ENCODE data around the gene PEPD. TPM values are rescaled to one million over a fixed set of nuclear protein-coding genes. Genes with fewer than 3 reads are reported as not detected.

Gene PEPD
- total RNA-seq, 4 donors from 2014 or later: 92.6 to 323 (median 218) TPM

DNA sequence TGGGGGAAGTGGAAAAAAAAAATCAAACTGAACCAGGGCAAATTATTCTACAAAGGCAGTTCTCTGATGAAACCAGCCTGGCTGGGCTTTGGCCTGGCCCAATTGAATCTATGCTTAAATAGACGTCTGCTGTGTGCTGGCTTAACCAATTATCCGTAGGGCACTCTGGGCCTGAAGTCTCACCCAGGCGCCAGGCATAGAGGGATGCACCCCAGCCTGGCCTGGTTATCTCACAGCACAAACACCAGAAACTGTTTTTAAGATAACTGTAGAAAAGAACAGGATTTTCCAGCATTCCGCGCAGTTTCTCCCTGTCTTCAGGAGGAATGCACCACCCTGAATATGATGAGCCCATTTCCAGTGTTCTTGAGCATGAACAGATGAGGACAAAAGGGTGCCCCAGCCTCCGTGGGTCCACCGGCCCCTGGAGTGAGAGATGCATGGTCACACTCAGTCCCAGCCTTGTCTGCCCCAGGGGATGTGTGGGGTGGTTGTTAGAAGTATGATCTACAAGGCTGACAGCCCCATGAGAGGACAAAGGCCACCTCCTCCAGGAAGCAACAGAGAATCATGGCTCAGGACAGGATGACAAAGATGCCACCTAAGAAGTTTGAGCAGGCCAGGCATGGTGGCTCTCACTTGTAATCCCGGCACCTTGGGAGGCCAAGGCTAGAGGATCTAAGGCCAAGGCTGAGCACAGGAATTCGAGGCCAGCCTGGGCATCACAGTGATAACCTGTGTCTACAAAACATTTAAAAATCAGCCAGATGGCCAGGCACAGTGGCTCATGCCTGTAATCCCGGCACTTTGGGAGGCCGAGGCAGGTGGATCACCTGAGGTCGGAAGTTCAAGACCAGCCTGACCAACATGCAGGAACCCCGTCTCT, 50.2 kb downstream of the PEPD start:
- DNase-seq: no peak
- Histone ChIP-seq H3K27ac (no peak overlapping the region), H3K36me3 (no peaks in the 10 kb centered on the region), H3K4me1 (peaks cover 0 to 3% (median 0%) of the 10 kb centered on the region in 4 donors), H3K4me3 (no peak overlapping the region), H3K9me3 (no peaks in the 10 kb centered on the region), H3K27me3 (no peaks in the 10 kb centered on the region)
- in situ Hi-C loops (cut with MboI; ENCODE audit: low pct_ligation_motif_present in 1 of 4, low pct_unique_long_range_greater_than_20kb in 1 of 4, low sequenced_read_pairs in 3 of 4): no loop called here
- 83% methylated on average over 13 of the region's 13 CpGs; no CpG with 5 or more reads in 1 of the 2 donors for WGBS, 2 donors (ENCODE audit: low coverage in 1 of 2)
- intact Hi-C loops (cut with DNase I; ENCODE audit: low total_unique reads): no loop called here
- TF ChIP-seq POLR2A (IDR thresholded peaks at IDR 0.05) (no peak), POLR2AphosphoS5 (IDR thresholded peaks at IDR 0.05) (no peak), EP300 (IDR thresholded peaks at IDR 0.05; ENCODE audit: low read depth) (no peak)
- TF ChIP-seq, protein P1, sequence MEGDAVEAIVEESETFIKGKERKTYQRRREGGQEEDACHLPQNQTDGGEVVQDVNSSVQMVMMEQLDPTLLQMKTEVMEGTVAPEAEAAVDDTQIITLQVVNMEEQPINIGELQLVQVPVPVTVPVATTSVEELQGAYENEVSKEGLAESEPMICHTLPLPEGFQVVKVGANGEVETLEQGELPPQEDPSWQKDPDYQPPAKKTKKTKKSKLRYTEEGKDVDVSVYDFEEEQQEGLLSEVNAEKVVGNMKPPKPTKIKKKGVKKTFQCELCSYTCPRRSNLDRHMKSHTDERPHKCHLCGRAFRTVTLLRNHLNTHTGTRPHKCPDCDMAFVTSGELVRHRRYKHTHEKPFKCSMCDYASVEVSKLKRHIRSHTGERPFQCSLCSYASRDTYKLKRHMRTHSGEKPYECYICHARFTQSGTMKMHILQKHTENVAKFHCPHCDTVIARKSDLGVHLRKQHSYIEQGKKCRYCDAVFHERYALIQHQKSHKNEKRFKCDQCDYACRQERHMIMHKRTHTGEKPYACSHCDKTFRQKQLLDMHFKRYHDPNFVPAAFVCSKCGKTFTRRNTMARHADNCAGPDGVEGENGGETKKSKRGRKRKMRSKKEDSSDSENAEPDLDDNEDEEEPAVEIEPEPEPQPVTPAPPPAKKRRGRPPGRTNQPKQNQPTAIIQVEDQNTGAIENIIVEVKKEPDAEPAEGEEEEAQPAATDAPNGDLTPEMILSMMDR (IDR thresholded peaks at IDR 0.05): no peak

DNA sequence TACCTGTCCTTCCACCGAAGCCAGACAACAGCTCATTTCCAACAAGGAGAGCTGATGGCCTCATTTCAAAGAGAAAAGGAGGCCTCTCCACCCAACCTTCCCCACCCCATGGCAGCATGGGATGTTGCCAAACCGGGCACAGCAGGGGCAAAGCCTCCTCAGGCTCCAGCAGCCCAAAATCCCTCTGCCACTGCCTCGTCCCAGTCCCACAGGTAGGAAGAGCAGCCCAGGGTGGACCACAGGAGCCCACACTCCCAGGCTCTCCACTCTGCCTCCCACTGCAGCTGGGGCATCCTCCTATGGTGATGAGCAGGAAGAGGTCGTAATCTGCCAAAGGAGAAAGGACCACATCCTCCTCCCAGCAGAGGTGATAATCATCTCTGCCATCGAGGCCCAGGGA, 50.9 kb downstream of the PEPD start:
- H3K4me3 ChIP-seq: no peak overlapping the region
- in situ Hi-C loops (cut with MboI; ENCODE audit: low pct_ligation_motif_present in 1 of 4, low pct_unique_long_range_greater_than_20kb in 1 of 4, low sequenced_read_pairs in 3 of 4) (no loop called here), intact Hi-C loops (cut with DNase I; ENCODE audit: low total_unique reads) (no loop called here)
- TF ChIP-seq POLR2A (IDR thresholded peaks at IDR 0.05) (no peak), POLR2AphosphoS5 (IDR thresholded peaks at IDR 0.05) (no peak), EP300 (IDR thresholded peaks at IDR 0.05; ENCODE audit: low read depth) (no peak)
- TF ChIP-seq, protein P1 (IDR thresholded peaks at IDR 0.05): no peak
- 60 to 91% methylated on average over 1 to 5 of the region's 5 CpGs for WGBS, 2 donors (ENCODE audit: low coverage in 1 of 2)
- H3K27ac ChIP-seq: no peak overlapping the region
- H3K4me1 ChIP-seq: peaks cover 0 to 3% (median 0%) of the 10 kb centered on the region in 4 donors
- no peaks in the 10 kb centered on the region for H3K9me3 ChIP-seq
- DNase-seq: no peak
- H3K27me3 ChIP-seq: no peaks in the 10 kb centered on the region
- H3K36me3 ChIP-seq: no peaks in the 10 kb centered on the region

DNA sequence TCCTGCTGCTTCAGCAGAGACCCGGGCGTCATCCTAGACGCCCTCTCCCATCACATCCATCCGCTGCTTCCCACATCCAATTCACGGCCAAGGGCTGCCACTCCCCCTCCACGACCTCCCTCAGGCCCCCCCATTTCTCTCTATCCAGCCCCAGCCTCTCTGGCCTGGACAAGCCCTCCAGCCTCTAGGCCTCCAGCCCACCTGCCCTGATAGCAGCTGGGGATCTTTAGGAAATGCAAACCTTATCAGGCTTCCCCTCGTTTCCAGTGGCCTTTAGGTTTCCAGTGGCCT, 51.6 kb downstream of the PEPD start:
- Histone ChIP-seq H3K27ac (no peak overlapping the region), H3K36me3 (no peaks in the 10 kb centered on the region), H3K4me1 (peaks cover 0 to 3% (median 0%) of the 10 kb centered on the region in 4 donors), H3K4me3 (no peak overlapping the region), H3K27me3 (no peaks in the 10 kb centered on the region), H3K9me3 (no peaks in the 10 kb centered on the region)
- no peak for DNase-seq
- in situ Hi-C loops (cut with MboI; ENCODE audit: low pct_ligation_motif_present in 1 of 4, low pct_unique_long_range_greater_than_20kb in 1 of 4, low sequenced_read_pairs in 3 of 4) (no loop called here), intact Hi-C loops (cut with DNase I; ENCODE audit: low total_unique reads) (no loop called here)
- 88% methylated on average over 7 of the region's 7 CpGs; no CpG with 5 or more reads in 1 of the 2 donors for WGBS, 2 donors (ENCODE audit: low coverage in 1 of 2)
- TF ChIP-seq POLR2AphosphoS5 (IDR thresholded peaks at IDR 0.05) (no peak), EP300 (IDR thresholded peaks at IDR 0.05; ENCODE audit: low read depth) (no peak), POLR2A (IDR thresholded peaks at IDR 0.05) (no peak)
- TF ChIP-seq, protein P1 (IDR thresholded peaks at IDR 0.05): no peak

DNA sequence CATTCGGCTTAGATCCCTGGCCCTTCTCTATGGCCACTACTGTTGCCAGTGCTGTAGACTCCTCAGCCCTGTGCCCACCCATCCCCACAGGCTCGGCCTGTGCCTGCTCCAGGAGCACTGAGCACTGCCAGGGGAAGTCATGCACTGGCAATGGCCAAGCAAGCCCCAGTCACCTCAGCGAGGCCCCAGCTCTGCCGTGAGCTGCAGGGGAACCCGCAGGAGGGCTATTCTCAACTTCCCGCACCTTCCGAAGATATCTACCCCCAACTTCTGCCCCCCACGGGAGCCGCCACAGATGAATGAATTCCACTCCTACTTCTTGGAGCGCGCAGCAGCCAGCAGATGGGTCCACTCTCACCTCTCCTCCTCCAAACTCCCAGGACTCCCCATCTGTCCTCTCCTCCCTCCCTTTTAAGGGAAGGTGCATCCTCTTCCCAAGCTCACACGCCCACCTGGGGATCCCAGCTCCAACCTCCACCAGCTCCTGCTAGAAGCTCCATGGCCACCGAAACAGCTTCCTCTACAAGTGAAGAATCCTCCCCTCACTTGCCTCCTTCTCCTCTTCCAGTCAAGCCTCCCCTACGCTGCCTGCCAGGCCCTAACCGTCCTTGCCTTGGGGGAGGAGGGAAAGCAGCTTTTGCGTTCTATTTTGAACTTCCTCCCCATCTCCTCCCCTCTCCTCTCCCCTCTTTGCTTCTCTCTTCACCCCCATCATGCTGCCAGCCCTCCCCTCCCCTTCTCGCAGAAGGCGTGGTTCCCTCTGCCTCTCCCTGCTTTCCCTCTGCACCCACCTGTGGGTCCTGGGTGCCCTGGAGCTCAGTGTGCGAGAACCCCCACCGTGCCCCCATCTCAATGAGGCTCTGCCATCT, 52.2 kb downstream of the PEPD start:
- intact Hi-C loops (cut with DNase I; ENCODE audit: low total_unique reads): no loop called here
- Histone ChIP-seq H3K27ac (no peak overlapping the region), H3K27me3 (no peaks in the 10 kb centered on the region), H3K36me3 (no peaks in the 10 kb centered on the region), H3K9me3 (no peaks in the 10 kb centered on the region), H3K4me3 (no peak overlapping the region), H3K4me1 (peaks cover 0 to 3% (median 0%) of the 10 kb centered on the region in 4 donors)
- TF ChIP-seq POLR2A (IDR thresholded peaks at IDR 0.05): no peak
- TF ChIP-seq POLR2AphosphoS5 (IDR thresholded peaks at IDR 0.05): no peak
- no peak for TF ChIP-seq EP300 (IDR thresholded peaks at IDR 0.05; ENCODE audit: low read depth)
- TF ChIP-seq, protein P1 (IDR thresholded peaks at IDR 0.05): no peak
- WGBS, 2 donors (ENCODE audit: low coverage in 1 of 2): 86 to 94% methylated on average over 8 to 19 of the region's 20 CpGs
- no peak for DNase-seq
- in situ Hi-C loops (cut with MboI; ENCODE audit: low pct_ligation_motif_present in 1 of 4, low pct_unique_long_range_greater_than_20kb in 1 of 4, low sequenced_read_pairs in 3 of 4): no loop called here

Data from transverse colon (tissue), 4 donors.